ENCODE results near the gene ERI3.

DNA sequence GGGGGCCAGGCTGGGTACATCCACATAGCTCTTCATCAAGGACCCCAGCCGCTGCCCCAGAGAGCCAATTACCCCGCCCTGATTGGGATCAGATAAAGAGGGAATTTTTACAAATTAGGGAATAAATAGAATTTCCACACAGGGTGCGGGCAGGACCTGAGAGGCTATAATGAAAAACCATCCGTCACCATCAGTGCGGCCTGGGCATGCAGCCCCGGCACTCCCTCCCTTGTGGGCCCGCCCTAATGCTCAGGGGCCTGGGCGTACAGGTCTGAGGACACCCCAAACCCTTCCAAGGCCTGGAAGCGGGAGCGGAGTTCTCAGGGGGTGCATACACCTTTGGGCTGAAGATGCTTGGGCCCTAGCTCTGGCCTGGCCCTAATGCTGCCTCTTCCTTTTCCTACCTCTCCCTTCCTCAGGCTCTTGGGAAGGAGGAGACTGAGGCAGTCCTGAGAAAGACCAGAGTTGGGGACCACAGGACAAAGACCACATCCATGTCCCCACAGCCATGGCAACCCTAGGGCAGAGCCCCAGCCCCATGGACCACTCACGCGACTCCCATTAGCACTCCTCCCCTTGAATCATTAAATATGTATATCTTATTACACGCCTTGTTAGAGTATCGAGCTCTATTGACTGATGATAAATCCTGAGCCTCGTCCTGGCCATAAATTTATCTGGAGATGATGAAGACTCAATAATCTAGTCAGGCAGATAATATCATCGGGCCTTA, 125.5 kb downstream of the ERI3 start:
- TF ChIP-seq POLR2A (IDR thresholded peaks at IDR 0.05; ENCODE audit: low read length) (no peak), GATA1 (IDR thresholded peaks at IDR 0.05; ENCODE audit: low read depth, low read length) (no peak)
